Measurements from ENCODE around the gene RABL6.
A peak's percentile ranks its signal among the peaks of the same experiment; 100 is the strongest.

The RABL6 gene

GRCh38 chr9:136847088-136847825 lies 39.5 kb downstream of the RABL6 start:
- DNase-seq (ENCODE audit: low read depth) = no peak

- DNase-seq (ENCODE audit: low read depth) = peak; percentile 51
Measured at GRCh38 chr9:136847826-136848392, 40.2 kb downstream of the RABL6 start.

GRCh38 chr9:136848393-136849037 lies 40.8 kb downstream of the RABL6 start:
- no peak for DNase-seq (ENCODE audit: low read depth)

GRCh38 chr9:136849038-136849959 lies 41.6 kb downstream of the RABL6 start, which contains the start of gene PHPT1:
Gene PHPT1 (plus strand): TSS chr9:136849409. CDS start chr9:136849431, 22 bp downstream.
- peak; percentile 91 for DNase-seq (ENCODE audit: low read depth)

- DNase-seq (ENCODE audit: low read depth) = no peak
Measured at GRCh38 chr9:136849960-136850865, 42.5 kb downstream of the RABL6 start.

GRCh38 chr9:136850866-136851775 lies 43.4 kb downstream of the RABL6 start:
- no peak for DNase-seq (ENCODE audit: low read depth)

- no peak for DNase-seq (ENCODE audit: low read depth)
Measured at GRCh38 chr9:136851941-136852663, 44.4 kb downstream of the RABL6 start, which contains the start of gene MAMDC4. Gene MAMDC4 (plus strand): TSS chr9:136852346. CDS start chr9:136852417, 71 bp downstream.

GRCh38 chr9:136852664-136853595 lies 45.2 kb downstream of the RABL6 start:
- no peak for DNase-seq (ENCODE audit: low read depth)

- DNase-seq (ENCODE audit: low read depth) = no peak
Measured at GRCh38 chr9:136853596-136854112, 45.9 kb downstream of the RABL6 start.

- DNase-seq (ENCODE audit: low read depth) = no peak
Measured at GRCh38 chr9:136854113-136854841, 46.5 kb downstream of the RABL6 start.

- no peak for DNase-seq (ENCODE audit: low read depth)
Measured at GRCh38 chr9:136854842-136855460, 47.2 kb downstream of the RABL6 start.

GRCh38 chr9:136855461-136856078 lies 47.8 kb downstream of the RABL6 start:
- DNase-seq (ENCODE audit: low read depth) = no peak

GRCh38 chr9:136856079-136856476 lies 48.3 kb downstream of the RABL6 start:
- DNase-seq (ENCODE audit: low read depth) = no peak

GRCh38 chr9:136856541-136857141 lies 48.9 kb downstream of the RABL6 start:
- DNase-seq (ENCODE audit: low read depth) = no peak

GRCh38 chr9:136857166-136857565 lies 49.4 kb downstream of the RABL6 start:
- no peak for DNase-seq (ENCODE audit: low read depth)

All from stimulated activated CD8-positive, alpha-beta memory T cell treated with anti-CD3 and anti-CD28 coated beads, Interleukin-7, amount 100 ng/mL, for 24 hours (primary cell).